CD4-positive, alpha-beta T cell treated with Interleukin-4 for 1 hour (primary cell): Measurements from ENCODE around the gene PGLYRP2.

Experiments used
- DNase-seq, 2 donors: peaks; one replicate each; pipeline ENCODE4 v3.0.0-alpha.2; 2020 to 2022

Gene PGLYRP2

GRCh38 chr19:15438577-15438976, 40.7 kb downstream of the PGLYRP2 start:
- DNase-seq = no peak

- DNase-seq = no peak
These were observed 41.2 kb downstream of the PGLYRP2 start for GRCh38 chr19:15438124-15438496.

- DNase-seq = no peak
These were observed 41.8 kb downstream of the PGLYRP2 start for GRCh38 chr19:15437355-15438123.

GRCh38 chr19:15436826-15437110, 42.5 kb downstream of the PGLYRP2 start:
- no peak for DNase-seq

GRCh38 chr19:15436012-15436825, 43.1 kb downstream of the PGLYRP2 start:
- no peak for DNase-seq

GRCh38 chr19:15433519-15434069, 45.7 kb downstream of the PGLYRP2 start:
- no peak for DNase-seq

- peak; percentile 89 to 93 for DNase-seq
These were observed 46.4 kb downstream of the PGLYRP2 start for GRCh38 chr19:15432629-15433518.

- DNase-seq = no peak
These were observed 47.2 kb downstream of the PGLYRP2 start for GRCh38 chr19:15432018-15432494.

- DNase-seq = no peak
These were observed 47.8 kb downstream of the PGLYRP2 start for GRCh38 chr19:15431396-15432017.

- no peak for DNase-seq
These were observed 48.7 kb downstream of the PGLYRP2 start for GRCh38 chr19:15430526-15431120.

GRCh38 chr19:15429825-15430467, 49.4 kb downstream of the PGLYRP2 start:
- DNase-seq = no peak

- DNase-seq = no peak
These were observed 50.1 kb downstream of the PGLYRP2 start for GRCh38 chr19:15428956-15429824.

GRCh38 chr19:15427991-15428471, 51.3 kb downstream of the PGLYRP2 start:
- no peak for DNase-seq

- no peak for DNase-seq
These were observed 52.0 kb downstream of the PGLYRP2 start for GRCh38 chr19:15427350-15427700.

- DNase-seq = no peak
These were observed 52.6 kb downstream of the PGLYRP2 start for GRCh38 chr19:15426485-15427349.

- DNase-seq = no peak
These were observed 53.9 kb downstream of the PGLYRP2 start for GRCh38 chr19:15425321-15425950.

GRCh38 chr19:15424692-15425272, 54.5 kb downstream of the PGLYRP2 start:
- DNase-seq = no peak

GRCh38 chr19:15424121-15424520, 55.2 kb downstream of the PGLYRP2 start:
- DNase-seq = no peak
